K562 (cell line): ENCODE data around the gene GPNMB. TPM values are rescaled to one million over a fixed set of nuclear protein-coding genes. Genes with fewer than 3 reads are reported as not detected.

Experiments used
- ATAC-seq: fragments of 200-7000 bp; cut with Tn5 transposase; 3 replicates; pipeline ENCODE4 v1.9.1; 2020; ENCODE audit warnings: moderate library complexity
- BruUV-seq: library from RNA; stranded (reverse); fragments of 400-500 nt; replicated peaks from 2 replicates; lab custom pipeline; 2021; lab: Mats Ljungman, UMichigan
- CTCF ChIA-PET: fragments of 300-600 bp; formaldehyde crosslinking; extraction: SDS; loops from one replicate; lab custom pipeline; 2021; ENCODE audit warnings: low intra/inter-chr PET ratio; lab: Yijun Ruan, JAX
- POLR2A ChIA-PET: fragments of 300-600, 350-650 bp; sonication (Branson Sonifier 250); formaldehyde crosslinking; extraction: SDS; loops from one replicate; lab custom pipeline; 2021; ENCODE audit warnings: antibody characterized with exemption, inconsistent platforms; lab: Yijun Ruan, JAX
- DNase-seq, 4 experiments: peaks; one replicate each; pipeline versions ENCODE4 v3.0.0 to v3.0.0-alpha.2; 2011 to 2018; ENCODE audit warnings: low spot score in 3 of 4, mixed read lengths in 3 of 4; ENCODE audit errors: extremely low read depth in 1 of 4
- FAIRE-seq: peaks from 2 replicates; lab custom pipeline; 2011; peaks lifted over from hg19 to GRCh38; lab: Jason Lieb, UNC
- H2AFZ ChIP-seq: 2 replicates; pipeline ENCODE4 v1.6.0; 2011; ENCODE audit warnings: low read depth, low read length, control low read depth, inconsistent platforms
- H3K27ac ChIP-seq: fragments of 200-600 bp; 3 replicates; pipeline ENCODE4 v1.8.0; 2011; ENCODE audit warnings: low read depth, mild to moderate bottlenecking, control low read depth, inconsistent platforms, low read length, moderate library complexity, mixed read lengths; ENCODE audit errors: extremely low read depth
- H3K27me3 ChIP-seq, 2 experiments: fragments of 300-600 bp in 1 of 2; 2 replicates in 1 of 2; 3 replicates in 1 of 2; pipeline versions ENCODE4 v1.6.0 to v1.8.0; 2011; ENCODE audit warnings: inconsistent platforms in 2 of 2, low read length in 2 of 2, mild to moderate bottlenecking in 1 of 2, mixed read lengths in 1 of 2, moderate library complexity in 1 of 2; ENCODE audit not compliant: control insufficient read depth in 2 of 2, insufficient read depth in 2 of 2
- H3K36me3 ChIP-seq: fragments of 300-600 bp; 3 replicates; pipeline ENCODE4 v1.8.0; 2011; ENCODE audit warnings: mild to moderate bottlenecking, low read length, inconsistent platforms; ENCODE audit not compliant: control insufficient read depth, insufficient read depth
- H3K4me1 ChIP-seq, 2 experiments: fragments of 200-600 bp in 1 of 2; replicated peaks in 1 of 2; 2 replicates in 1 of 2; 3 replicates in 1 of 2; pipeline versions ENCODE4 v1.5.1 to v1.8.0; 2011; ENCODE audit warnings: inconsistent platforms in 2 of 2, low read length in 2 of 2, mild to moderate bottlenecking in 1 of 2, mixed read lengths in 1 of 2, moderate library complexity in 1 of 2; ENCODE audit not compliant: control insufficient read depth in 2 of 2, insufficient read depth in 2 of 2
- H3K4me2 ChIP-seq: 2 replicates; pipeline ENCODE4 v1.6.1; 2011; ENCODE audit warnings: low read length, control low read depth, inconsistent platforms, mixed read lengths; ENCODE audit not compliant: insufficient read depth
- H3K4me3 ChIP-seq: fragments of 200-600 bp; sonication (generic), shearing (Covaris generic); 2 replicates; pipeline ENCODE4 v1.5.1; 2016; ENCODE audit warnings: control low read depth, inconsistent platforms
- H3K79me2 ChIP-seq: fragments of 200-600 bp; 3 replicates; pipeline ENCODE4 v1.8.0; 2011; ENCODE audit warnings: low read length, inconsistent platforms; ENCODE audit not compliant: control insufficient read depth, insufficient read depth
- H3K9ac ChIP-seq, 2 experiments: 2 replicates each; pipeline versions ENCODE4 v1.6.0 to v1.6.1; 2011; ENCODE audit warnings: low read depth in 2 of 2, low read length in 2 of 2, control low read depth in 1 of 2, inconsistent platforms in 1 of 2, mild to moderate bottlenecking in 1 of 2, mixed read lengths in 1 of 2; ENCODE audit not compliant: insufficient read depth in 1 of 2
- H3K9me1 ChIP-seq: one replicate; pipeline ENCODE4 v1.6.0; 2011; ENCODE audit warnings: inconsistent platforms, mild to moderate bottlenecking, low read length, moderate library complexity; ENCODE audit not compliant: control insufficient read depth, insufficient read depth
- H3K9me3 ChIP-seq: replicated peaks from 2 replicates; pipeline ENCODE4 v1.5.1; 2011; ENCODE audit warnings: low read depth, low read length, inconsistent platforms; ENCODE audit not compliant: control insufficient read depth, insufficient read depth
- H4K20me1 ChIP-seq: replicated peaks from 2 replicates; pipeline ENCODE4 v1.6.1; 2011; ENCODE audit warnings: low read length, inconsistent platforms, mixed read lengths; ENCODE audit not compliant: control insufficient read depth, insufficient read depth
- ARNT ChIP-seq, 2 experiments: fragments of 450-650 bp; IDR thresholded peaks; 2 replicates each; pipeline ENCODE4 v1.6.1; 2016; ENCODE audit warnings: mild to moderate bottlenecking in 1 of 2
- BHLHE40 ChIP-seq: IDR thresholded peaks from 2 replicates; pipeline ENCODE4 v1.6.1; 2011; ENCODE audit warnings: low read length, improper control_type of control experiment
- NR4A1 ChIP-seq, 2 experiments: fragments of 250-450 bp in 1 of 2; fragments of 450-650 bp in 1 of 2; sonication (Bioruptor Pico) in 1 of 2; IDR thresholded peaks; 2 replicates each; pipeline versions ENCODE4 v1.4.0 to v1.6.1; 2016 to 2020; ENCODE audit warnings: mild to moderate bottlenecking in 2 of 2, missing compliant biosample characterization in 1 of 2, missing genetic modification characterization in 1 of 2, moderate library complexity in 1 of 2
- PRPF4 ChIP-seq: fragments of 200-400 bp; formaldehyde crosslinking; IDR thresholded peaks from one replicate; pipeline ENCODE4 v1.6.1; 2017; ENCODE audit warnings: low read length, low read depth, mild to moderate bottlenecking; ENCODE audit not compliant: insufficient read depth, poor library complexity, severe bottlenecking
- SPI1 ChIP-seq: IDR thresholded peaks from 2 replicates; pipeline ENCODE4 v1.6.1; 2011; ENCODE audit warnings: low read depth, low read length, control low read depth, borderline replicate concordance
- TFE3 ChIP-seq: fragments of 450-650 bp; formaldehyde crosslinking; IDR thresholded peaks from 2 replicates; pipeline ENCODE4 v1.4.0; 2020; ENCODE audit warnings: mild to moderate bottlenecking, mixed read lengths
- XRCC3 ChIP-seq: fragments of 450-650 bp; IDR thresholded peaks from 2 replicates; pipeline ENCODE4 v1.6.1; 2017; ENCODE audit warnings: mild to moderate bottlenecking, moderate library complexity
- ZNF23 ChIP-seq: fragments of 250-450 bp; sonication (Bioruptor Pico); IDR thresholded peaks from 2 replicates; pipeline ENCODE4 v1.4.0; 2020; ENCODE audit warnings: mild to moderate bottlenecking
- WGBS: fragments of 100-300 bp; shearing (Covaris generic); methylation state at CpG from one replicate; pipeline ENCODE4 v1.1.6; 2016; ENCODE audit warnings: low coverage, mixed read lengths; ENCODE audit not compliant: insufficient coverage; ENCODE audit errors: missing lambda C conversion rate; 5-methylcytosine and 5-hydroxymethylcytosine counted together
- in situ Hi-C: fragments of 300-500 bp; cut with MboI; formaldehyde crosslinking; loops from 4 replicates; pipeline ENCODE4 v1.15.0; 2018; ENCODE audit warnings: inconsistent platforms, mixed read lengths
- intact Hi-C: fragments of 100-400 bp; cut with micrococcal nuclease; formaldehyde crosslinking; loops from 2 replicates; pipeline ENCODE4 v1.14.2; 2022
- polyA plus RNA-seq, 8 experiments: library from polyadenylated mRNA; depleted of rRNA in 4 of 8; stranded (reverse) in 5 of 8; unstranded in 3 of 8; fragments of >200 nt; fragmentation: Nextera tagmentation in 2 of 8; fragmentation: Illumina TruSeq in 1 of 8; extraction: Ambion mirVana in 2 of 8; extraction: Trizol in 1 of 8; gene quantifications; 2 replicates each; pipeline versions ENCODE4 v1.2.1 to v1.2.3, GENCODE V29; 2011 to 2014; ENCODE audit warnings: inconsistent platforms in 1 of 8, missing spikeins in 1 of 8
- total RNA-seq, 7 experiments: library from RNA; depleted of rRNA in 6 of 7; stranded (reverse); fragments of >200 nt in 6 of 7; fragmentation: Illumina TruSeq in 2 of 7; extraction: Trizol in 2 of 7; gene quantifications; 2 replicates each; pipeline versions ENCODE4 v1.2.1 to v1.2.3, GENCODE V29; 2011 to 2021; ENCODE audit warnings: low replicate concordance in 1 of 7

Gene GPNMB
- total and polyA plus RNA-seq, 9 of the 15 experiments (the other 6 are each of a cell fraction or from before 2014, with no cell fraction given), result 0.15 to 0.72 (median 0.33) TPM

- TF ChIP-seq TFE3 (CRISPR knock-in tag) (peak; percentile 58), SPI1 (peak; percentile 93), BHLHE40 (peak; percentile 6; the same call in 1 of the 2 replicates), NR4A1 (CRISPR knock-in tag; IDR thresholded peaks at IDR 0.05) (no peak), NR4A1 (tag; IDR thresholded peaks at IDR 0.05) (no peak), ARNT (IDR thresholded peaks at IDR 0.05) (no peak)
Measured at GRCh38 chr7:23216021-23216420, 30.6 kb upstream of the GPNMB start (continued).

GRCh38 chr7:23218196-23218595, 28.4 kb upstream of the GPNMB start:
- no peaks in the 10 kb centered on the region for H3K36me3 ChIP-seq
- no peaks in the 10 kb centered on the region for H3K9me1 ChIP-seq
- H3K4me2 ChIP-seq, result no peak overlapping the region
- POLR2A ChIA-PET, result interaction anchor here (0.6 to 0.7 kb wide), 2 partner anchors 9 to 669 kb away, joined by 3 read pairs; no protein-coding TSS in a partner anchor
- H3K27me3 ChIP-seq, result no peaks in the 10 kb centered on the region
- H3K9ac ChIP-seq, result no peak overlapping the region
- no peak for DNase-seq
- H3K27ac ChIP-seq, result no peak overlapping the region
- intact Hi-C loops, result no loop called here
- no peak for ATAC-seq
- H3K4me3 ChIP-seq, result no peak overlapping the region
- TF ChIP-seq ZNF23 (CRISPR knock-in tag) (no peak), PRPF4 (no peak), XRCC3 (no peak)
- CTCF ChIA-PET, result no interaction called here
- no peaks in the 10 kb centered on the region; the same call in 1 of the 2 replicates for H4K20me1 ChIP-seq
- peaks cover 0 to 5% of the 10 kb centered on the region in 2 experiments; a peak in 3 of 5 replicates for H3K4me1 ChIP-seq
- no peaks in the 10 kb centered on the region for H3K9me3 ChIP-seq
- no TSS peak for BruUV-seq
- FAIRE-seq, result no peak
- in situ Hi-C loops, result no loop called here
- WGBS, result 2% methylated on average over 3 of the region's 3 CpGs
- no peak overlapping the region for H2AFZ ChIP-seq
- H3K79me2 ChIP-seq, result no peaks in the 10 kb centered on the region
